ENCODE data around the gene KIF21B.

Gene KIF21B

GRCh38 chr1:201041011-201041410 is 17.5 kb upstream of the KIF21B start:
- TF ChIP-seq CTCF (IDR thresholded peaks at IDR 0.05; ENCODE audit: control extremely low read depth, extremely low read depth, low read depth, missing control alignments): no peak
- CTCF ChIA-PET: interaction anchor here (1.0 to 11.2 kb wide), 11 partner anchors 12 to 482 kb away, joined by 3 to 182 read pairs (median 5); partner anchors contain the start of gene KIF21B
- POLR2A ChIA-PET: no interaction called here
- DNase-seq (ENCODE audit: extremely low spot score): no peak

DNA sequence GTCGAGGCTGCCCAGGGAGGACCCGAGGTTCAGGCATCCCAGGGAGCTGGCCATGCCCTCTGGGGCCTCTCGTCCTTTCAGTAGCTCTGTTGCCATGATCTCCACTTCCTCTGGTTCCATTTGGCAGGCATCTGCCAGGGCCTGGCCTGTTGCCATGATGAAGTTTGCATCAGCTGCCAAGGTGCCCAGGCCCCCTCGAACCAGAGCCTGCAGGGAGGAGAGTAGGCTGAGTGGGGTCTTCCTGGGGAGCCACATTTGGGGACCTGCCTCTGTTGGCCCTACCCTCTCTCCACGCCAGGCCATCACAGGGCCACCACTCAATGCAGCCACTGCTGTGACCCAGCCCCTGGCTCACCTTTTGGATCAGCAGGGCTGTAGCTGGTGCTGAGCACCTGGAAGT is 16.4 kb upstream of the KIF21B start:
- POLR2A ChIA-PET: no interaction called here
- CTCF ChIA-PET: interaction anchor here (1.5 to 11.2 kb wide), 6 partner anchors 10 to 417 kb away, joined by 3 to 182 read pairs (median 8); partner anchors contain the start of gene KIF21B
- DNase-seq (ENCODE audit: extremely low spot score): no peak
- no peak for TF ChIP-seq CTCF (IDR thresholded peaks at IDR 0.05; ENCODE audit: control extremely low read depth, extremely low read depth, low read depth, missing control alignments)

DNA sequence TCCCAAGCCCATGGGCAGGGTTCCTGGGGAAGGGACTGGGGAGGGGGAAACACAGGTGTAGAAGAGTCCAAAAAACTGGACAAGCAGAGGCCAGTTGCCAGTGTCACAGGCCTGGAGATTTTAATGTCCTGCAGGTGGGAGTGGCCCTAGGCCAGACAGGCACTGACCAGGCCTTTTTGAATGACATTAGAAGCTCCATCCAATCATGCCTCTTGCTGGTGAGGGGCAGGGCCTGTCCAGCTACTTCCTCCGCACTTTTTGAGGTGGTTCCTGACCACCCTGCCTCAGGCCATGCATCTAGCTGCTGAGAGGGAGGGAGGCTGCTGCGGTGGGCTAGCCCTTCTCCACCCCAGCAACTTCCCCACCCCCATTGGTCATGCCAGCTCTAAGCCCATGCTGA is 15.9 kb upstream of the KIF21B start:
- POLR2A ChIA-PET: no interaction called here

DNA sequence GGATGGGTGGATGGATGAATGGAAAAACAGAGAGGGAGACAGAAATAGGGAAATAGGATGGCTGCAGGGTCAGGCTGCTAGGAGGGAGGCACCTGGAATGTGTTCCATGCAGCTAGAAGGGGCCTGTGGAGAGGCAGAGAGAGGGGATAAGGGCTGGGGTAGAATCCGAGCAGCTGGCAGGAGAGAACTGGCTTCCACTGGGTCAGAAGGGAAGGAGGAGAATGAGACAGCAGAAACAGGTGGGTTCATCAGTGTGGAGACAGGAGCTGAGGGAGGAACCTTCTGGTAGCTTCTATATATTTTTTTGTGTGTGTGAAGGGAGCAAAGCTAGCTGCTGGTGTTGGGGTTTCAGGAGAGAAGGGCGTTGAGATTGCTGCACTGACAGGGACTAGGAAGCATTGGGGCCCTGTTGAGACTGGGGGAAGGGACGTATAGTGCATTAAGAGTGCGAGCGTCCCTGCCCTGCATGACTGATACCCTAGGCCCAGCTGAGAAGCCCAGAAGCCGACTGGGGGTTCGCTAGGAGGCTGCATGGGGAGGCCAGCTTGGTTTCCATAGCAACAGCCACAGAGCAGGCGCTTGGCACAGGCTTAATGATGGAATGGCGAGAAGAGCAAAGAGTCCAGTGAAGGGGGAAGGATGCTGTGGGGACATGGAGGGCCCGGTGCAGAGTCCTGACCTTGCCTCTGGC is 14.8 kb upstream of the KIF21B start:
- TF ChIP-seq CTCF (IDR thresholded peaks at IDR 0.05; ENCODE audit: control extremely low read depth, extremely low read depth, low read depth, missing control alignments): no peak
- ChIA-PET CTCF (interaction anchor here (0.7 to 11.2 kb wide), 8 partner anchors 9 to 479 kb away, joined by 3 to 182 read pairs (median 6); partner anchors contain the start of gene KIF21B), POLR2A (interaction anchor here (0.6 kb wide), 1 partner anchor 173 kb away, joined by 5 read pairs; no protein-coding TSS in a partner anchor)
- no peak for DNase-seq (ENCODE audit: extremely low spot score)

More for the DNA sequence above, 15.9 kb upstream of the KIF21B start:
- no peak for DNase-seq (ENCODE audit: extremely low spot score)
- no peak for TF ChIP-seq CTCF (IDR thresholded peaks at IDR 0.05; ENCODE audit: control extremely low read depth, extremely low read depth, low read depth, missing control alignments)
- CTCF ChIA-PET: interaction anchor here (0.7 to 11.2 kb wide), 7 partner anchors 10 to 480 kb away, joined by 3 to 182 read pairs (median 7); partner anchors contain the start of gene KIF21B

DNA sequence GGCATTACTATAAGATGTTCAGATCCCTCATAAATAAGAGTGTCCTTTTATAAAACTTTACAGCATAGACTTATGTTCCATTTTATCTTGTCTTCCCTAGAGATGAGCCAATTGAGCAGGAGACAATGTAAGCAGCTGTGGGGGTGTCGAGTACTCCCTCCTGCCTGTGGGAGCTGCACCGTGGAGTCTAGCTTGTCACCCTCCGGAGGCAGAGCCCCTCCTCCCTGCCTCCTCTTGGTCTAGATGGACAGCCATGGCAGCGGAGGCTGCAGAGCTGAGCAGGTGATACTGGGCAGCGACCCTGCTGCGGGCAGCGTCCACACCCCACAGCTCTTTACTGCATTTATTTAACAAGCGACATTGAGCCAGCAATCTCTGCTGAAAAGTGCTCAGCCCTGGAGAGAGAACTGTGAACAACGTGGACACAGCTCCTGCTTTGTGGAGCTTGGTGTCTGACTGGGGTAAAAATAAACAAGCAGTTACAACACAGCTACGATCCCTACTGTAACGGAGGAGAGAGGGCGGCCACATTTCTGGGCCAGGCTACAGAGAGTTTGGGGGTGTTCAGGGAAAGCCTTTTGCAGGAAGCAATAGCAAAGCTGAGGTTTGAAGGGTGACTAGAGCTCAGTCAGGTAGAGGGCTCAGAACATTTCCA is 12.8 kb upstream of the KIF21B start:
- POLR2A ChIA-PET: no interaction called here
- no peak for DNase-seq (ENCODE audit: extremely low spot score)
- TF ChIP-seq CTCF (IDR thresholded peaks at IDR 0.05; ENCODE audit: control extremely low read depth, extremely low read depth, low read depth, missing control alignments): no peak
- CTCF ChIA-PET: interaction anchor here (1.0 to 11.2 kb wide), 6 partner anchors 12 to 64 kb away, joined by 3 to 182 read pairs (median 6); partner anchors contain the start of gene KIF21B

GRCh38 chr1:201034671-201035070 is 11.2 kb upstream of the KIF21B start:
- no peak for TF ChIP-seq CTCF (IDR thresholded peaks at IDR 0.05; ENCODE audit: control extremely low read depth, extremely low read depth, low read depth, missing control alignments)
- ChIA-PET POLR2A (no interaction called here), CTCF (interaction anchor here (0.7 to 11.2 kb wide), 5 partner anchors 9 to 499 kb away, joined by 3 to 182 read pairs (median 3); partner anchors contain the start of gene KIF21B)
- no peak for DNase-seq (ENCODE audit: extremely low spot score)

All from GM10248 (cell line).